ENCODE data around the gene TBCD. TPM values are rescaled to one million over a fixed set of nuclear protein-coding genes. Genes with fewer than 3 reads are reported as not detected.
"Not testable (repeated sequence)": the region's sequence is repeated elsewhere in the genome, so short reads cannot be mapped to it uniquely, and the experiment has no call there.

Gene TBCD
- total RNA-seq, 1 donor from 2014 or later: 31.8 TPM

GRCh38 chr17:82965371-82965770 lies 213.5 kb downstream of the TBCD start:
- Histone ChIP-seq H3K9ac (ENCODE audit: low read length) (no peak overlapping the region), H3K79me2 (ENCODE audit: insufficient read depth, low read length) (no peaks in the 10 kb centered on the region), H3K4me3 (ENCODE audit: insufficient read depth, low read depth, low read length) (no peak overlapping the region), H3K27me3 (ENCODE audit: insufficient read depth, low read length) (no peaks in the 10 kb centered on the region), H3K9me3 (ENCODE audit: insufficient read depth, low read depth, low read length) (no peaks in the 10 kb centered on the region), H3K36me3 (ENCODE audit: insufficient read depth, low read length) (no peaks in the 10 kb centered on the region), H4K20me1 (ENCODE audit: insufficient read depth, low read length) (no peaks in the 10 kb centered on the region), H2AFZ (ENCODE audit: low read depth, low read length) (no peak overlapping the region), H3K27ac (ENCODE audit: low read depth, low read length) (no peak overlapping the region), H3K4me2 (ENCODE audit: low read length) (no peak overlapping the region), H3K4me1 (ENCODE audit: insufficient read depth, low read length) (peaks cover 10% of the 10 kb centered on the region)
- no peaks in the 10 kb centered on the region for H3K4me1 Mint-ChIP-seq (ENCODE audit: low read depth, unreplicated experiment)
- DNase-seq (ENCODE audit: low read depth) (no peak), FAIRE-seq (no peak)
- no peak overlapping the region for H3K4me3 Mint-ChIP-seq (ENCODE audit: unreplicated experiment)
- H3K27me3 Mint-ChIP-seq (ENCODE audit: low read depth, unreplicated experiment): peaks cover 2% of the 10 kb centered on the region
- no peaks in the 10 kb centered on the region for H3K9me3 Mint-ChIP-seq (ENCODE audit: unreplicated experiment)
- H3K36me3 Mint-ChIP-seq (ENCODE audit: low read depth, unreplicated experiment): no peaks in the 10 kb centered on the region
- H3K27ac Mint-ChIP-seq (ENCODE audit: unreplicated experiment): no peak overlapping the region
- TF ChIP-seq EZH2 (IDR thresholded peaks at IDR 0.05; ENCODE audit: insufficient read depth, low read length): no peak
- TF ChIP-seq CTCF (IDR thresholded peaks at IDR 0.05; ENCODE audit: insufficient read depth, low read depth, low read length): no peak

- Histone ChIP-seq H3K9me3 (ENCODE audit: insufficient read depth, low read depth, low read length) (no peaks in the 10 kb centered on the region), H3K4me1 (ENCODE audit: insufficient read depth, low read length) (peaks cover 10% of the 10 kb centered on the region), H3K4me2 (ENCODE audit: low read length) (no peak overlapping the region), H3K9ac (ENCODE audit: low read length) (no peak overlapping the region), H3K79me2 (ENCODE audit: insufficient read depth, low read length) (no peaks in the 10 kb centered on the region), H4K20me1 (ENCODE audit: insufficient read depth, low read length) (no peaks in the 10 kb centered on the region), H3K27ac (ENCODE audit: low read depth, low read length) (no peak overlapping the region), H3K4me3 (ENCODE audit: insufficient read depth, low read depth, low read length) (no peak overlapping the region), H2AFZ (ENCODE audit: low read depth, low read length) (no peak overlapping the region), H3K36me3 (ENCODE audit: insufficient read depth, low read length) (no peaks in the 10 kb centered on the region), H3K27me3 (ENCODE audit: insufficient read depth, low read length) (no peaks in the 10 kb centered on the region)
- Mint-ChIP-seq H3K4me3 (ENCODE audit: unreplicated experiment) (no peak overlapping the region), H3K36me3 (ENCODE audit: low read depth, unreplicated experiment) (no peaks in the 10 kb centered on the region), H3K4me1 (ENCODE audit: low read depth, unreplicated experiment) (no peaks in the 10 kb centered on the region), H3K9me3 (ENCODE audit: unreplicated experiment) (peaks cover 2% of the 10 kb centered on the region), H3K27me3 (ENCODE audit: low read depth, unreplicated experiment) (peaks cover 2% of the 10 kb centered on the region), H3K27ac (ENCODE audit: unreplicated experiment) (no peak overlapping the region)
- no peak for FAIRE-seq
- TF ChIP-seq CTCF (IDR thresholded peaks at IDR 0.05; ENCODE audit: insufficient read depth, low read depth, low read length) (no peak), EZH2 (IDR thresholded peaks at IDR 0.05; ENCODE audit: insufficient read depth, low read length) (no peak)
- no peak for DNase-seq (ENCODE audit: low read depth)
Observed at GRCh38 chr17:82966415-82966814, 214.6 kb downstream of the TBCD start.

GRCh38 chr17:82967268-82968032 lies 215.6 kb downstream of the TBCD start:
- H3K27me3 ChIP-seq (ENCODE audit: insufficient read depth, low read length): no peaks in the 10 kb centered on the region
- Mint-ChIP-seq H3K4me3 (ENCODE audit: unreplicated experiment) (no peak overlapping the region), H3K9me3 (ENCODE audit: unreplicated experiment) (peaks cover 2% of the 10 kb centered on the region), H3K4me1 (ENCODE audit: low read depth, unreplicated experiment) (no peaks in the 10 kb centered on the region), H3K36me3 (ENCODE audit: low read depth, unreplicated experiment) (no peaks in the 10 kb centered on the region), H3K27ac (ENCODE audit: unreplicated experiment) (no peak overlapping the region), H3K27me3 (ENCODE audit: low read depth, unreplicated experiment) (peaks cover 2% of the 10 kb centered on the region)
- H3K4me1 ChIP-seq (ENCODE audit: insufficient read depth, low read length): peaks cover 10% of the 10 kb centered on the region
- DNase-seq (ENCODE audit: low read depth): no peak
- no peaks in the 10 kb centered on the region for H4K20me1 ChIP-seq (ENCODE audit: insufficient read depth, low read length)
- no peaks in the 10 kb centered on the region for H3K79me2 ChIP-seq (ENCODE audit: insufficient read depth, low read length)
- no peak overlapping the region for H3K9ac ChIP-seq (ENCODE audit: low read length)
- H3K4me2 ChIP-seq (ENCODE audit: low read length): no peak overlapping the region
- no peak for FAIRE-seq
- no peak for TF ChIP-seq CTCF (IDR thresholded peaks at IDR 0.05; ENCODE audit: insufficient read depth, low read depth, low read length)
- no peak for TF ChIP-seq EZH2 (IDR thresholded peaks at IDR 0.05; ENCODE audit: insufficient read depth, low read length)
- H3K4me3 ChIP-seq (ENCODE audit: insufficient read depth, low read depth, low read length): no peak overlapping the region
- H3K9me3 ChIP-seq (ENCODE audit: insufficient read depth, low read depth, low read length): no peaks in the 10 kb centered on the region
- H3K27ac ChIP-seq (ENCODE audit: low read depth, low read length): no peak overlapping the region
- no peaks in the 10 kb centered on the region for H3K36me3 ChIP-seq (ENCODE audit: insufficient read depth, low read length)
- no peak overlapping the region for H2AFZ ChIP-seq (ENCODE audit: low read depth, low read length)

GRCh38 chr17:82968033-82968841 lies 216.4 kb downstream of the TBCD start:
- H3K36me3 Mint-ChIP-seq (ENCODE audit: low read depth, unreplicated experiment); H3K27ac Mint-ChIP-seq (ENCODE audit: unreplicated experiment); H3K27me3 Mint-ChIP-seq (ENCODE audit: low read depth, unreplicated experiment); H3K27ac ChIP-seq (ENCODE audit: low read depth, low read length); H3K79me2 ChIP-seq (ENCODE audit: insufficient read depth, low read length); H3K9ac ChIP-seq (ENCODE audit: low read length); FAIRE-seq; DNase-seq (ENCODE audit: low read depth); H2AFZ ChIP-seq (ENCODE audit: low read depth, low read length); H3K9me3 ChIP-seq (ENCODE audit: insufficient read depth, low read depth, low read length); H3K9me3 Mint-ChIP-seq (ENCODE audit: unreplicated experiment); H3K27me3 ChIP-seq (ENCODE audit: insufficient read depth, low read length); H3K4me1 Mint-ChIP-seq (ENCODE audit: low read depth, unreplicated experiment); H4K20me1 ChIP-seq (ENCODE audit: insufficient read depth, low read length); H3K4me2 ChIP-seq (ENCODE audit: low read length); H3K4me1 ChIP-seq (ENCODE audit: insufficient read depth, low read length); H3K36me3 ChIP-seq (ENCODE audit: insufficient read depth, low read length); H3K4me3 Mint-ChIP-seq (ENCODE audit: unreplicated experiment); H3K4me3 ChIP-seq (ENCODE audit: insufficient read depth, low read depth, low read length): not testable (repeated sequence)
